ENCODE results near the gene UNC45A.

UNC45A gene

GRCh38 chr15:90942354-90943120 lies 7.5 kb downstream of the UNC45A start:
- TF ChIP-seq CTCF (IDR thresholded peaks at IDR 0.05) = no peak

DNA sequence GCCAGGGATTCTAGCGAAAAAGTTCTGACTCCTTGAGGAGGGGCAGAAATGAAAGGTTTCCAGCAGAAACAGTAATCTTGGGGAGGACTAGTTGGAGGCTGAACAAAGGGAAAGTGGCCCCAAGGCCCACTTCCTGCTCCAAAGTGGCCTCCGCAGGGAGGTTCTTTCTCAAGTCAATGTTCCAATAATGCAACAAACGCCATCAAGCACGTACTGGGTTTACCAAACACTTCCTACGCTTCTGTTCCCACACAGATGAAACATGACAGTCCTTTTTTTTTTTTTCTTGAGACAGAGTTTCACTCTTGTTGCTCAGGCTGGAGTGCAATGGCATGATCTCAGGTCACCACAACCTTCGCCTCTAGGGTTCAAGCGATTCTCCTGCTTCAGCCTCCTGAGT lies 10.0 kb downstream of the UNC45A start:
- no peak for TF ChIP-seq CTCF (IDR thresholded peaks at IDR 0.05)

- TF ChIP-seq CTCF (IDR thresholded peaks at IDR 0.05) = no peak
Observed at GRCh38 chr15:90946538-90946937, 11.5 kb downstream of the UNC45A start.

DNA sequence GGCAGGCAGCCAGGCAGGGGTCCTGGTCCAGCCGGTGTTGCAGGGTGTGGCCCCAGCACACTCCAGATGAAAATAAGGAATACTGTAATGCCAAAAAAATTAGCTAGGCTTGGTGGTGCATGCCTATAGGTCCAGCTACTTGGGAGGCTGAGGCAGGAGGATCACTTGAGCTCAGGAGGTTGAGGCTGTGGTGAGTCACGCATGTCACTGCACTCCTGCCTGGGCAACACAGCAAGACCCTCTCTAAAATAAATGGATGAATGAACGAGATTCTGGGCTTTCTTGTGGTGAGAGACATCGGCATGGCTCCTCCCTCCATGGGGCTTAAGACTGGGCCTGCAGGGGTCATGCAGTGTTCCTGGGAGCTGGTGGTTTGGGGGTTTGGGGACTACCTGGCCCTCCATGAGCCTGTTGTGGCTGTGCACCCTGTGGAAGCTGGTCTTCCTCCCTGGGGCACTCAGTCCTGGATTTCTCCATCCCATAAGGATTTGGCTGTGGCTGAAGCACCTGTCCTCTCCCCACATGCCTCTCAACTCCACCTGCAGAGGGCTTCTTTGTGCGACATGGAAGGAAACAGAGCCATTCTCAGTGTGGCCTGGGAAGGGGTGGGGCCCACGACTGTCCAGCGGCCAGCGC lies 12.0 kb downstream of the UNC45A start:
- TF ChIP-seq CTCF (IDR thresholded peaks at IDR 0.05) = no peak

DNA sequence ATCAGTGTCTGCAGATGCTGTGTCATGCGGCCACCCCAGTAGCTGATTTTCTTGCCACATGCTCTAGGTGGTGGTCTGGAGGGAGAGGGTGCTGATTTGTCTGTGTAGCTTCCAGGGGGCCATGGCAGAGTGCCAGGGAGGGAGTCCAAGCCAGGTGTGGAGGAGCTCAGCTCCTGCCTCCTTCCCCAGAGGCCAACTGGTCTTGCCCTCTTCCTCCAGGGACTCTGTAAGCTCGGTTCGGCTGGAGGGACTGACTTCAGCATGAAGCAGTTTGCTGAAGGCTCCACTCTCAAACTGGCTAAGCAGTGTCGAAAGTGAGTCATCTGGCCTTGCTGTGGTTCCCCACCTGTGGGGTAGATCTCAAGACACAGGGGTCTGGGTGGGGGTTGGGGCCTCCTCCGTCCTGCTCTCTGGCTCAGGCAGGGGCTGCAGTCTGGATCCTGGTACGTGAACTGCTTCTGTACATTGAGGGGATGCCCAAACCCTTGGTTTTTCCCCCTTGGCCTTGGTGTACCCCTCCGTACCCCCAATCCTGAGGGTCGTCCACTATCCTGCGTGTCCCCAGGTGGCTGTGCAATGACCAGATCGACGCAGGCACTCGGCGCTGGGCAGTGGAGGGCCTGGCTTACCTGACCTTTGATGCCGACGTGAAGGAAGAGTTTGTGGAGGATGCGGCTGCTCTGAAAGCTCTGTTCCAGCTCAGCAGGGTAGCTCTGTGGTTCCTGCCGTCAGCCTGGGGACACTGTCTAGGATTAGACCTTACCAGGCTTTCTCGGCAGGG lies 12.7 kb downstream of the UNC45A start:
- no peak for TF ChIP-seq CTCF (IDR thresholded peaks at IDR 0.05)

- no peak for TF ChIP-seq CTCF (IDR thresholded peaks at IDR 0.05)
Observed at GRCh38 chr15:90948506-90948905, 13.4 kb downstream of the UNC45A start.

DNA sequence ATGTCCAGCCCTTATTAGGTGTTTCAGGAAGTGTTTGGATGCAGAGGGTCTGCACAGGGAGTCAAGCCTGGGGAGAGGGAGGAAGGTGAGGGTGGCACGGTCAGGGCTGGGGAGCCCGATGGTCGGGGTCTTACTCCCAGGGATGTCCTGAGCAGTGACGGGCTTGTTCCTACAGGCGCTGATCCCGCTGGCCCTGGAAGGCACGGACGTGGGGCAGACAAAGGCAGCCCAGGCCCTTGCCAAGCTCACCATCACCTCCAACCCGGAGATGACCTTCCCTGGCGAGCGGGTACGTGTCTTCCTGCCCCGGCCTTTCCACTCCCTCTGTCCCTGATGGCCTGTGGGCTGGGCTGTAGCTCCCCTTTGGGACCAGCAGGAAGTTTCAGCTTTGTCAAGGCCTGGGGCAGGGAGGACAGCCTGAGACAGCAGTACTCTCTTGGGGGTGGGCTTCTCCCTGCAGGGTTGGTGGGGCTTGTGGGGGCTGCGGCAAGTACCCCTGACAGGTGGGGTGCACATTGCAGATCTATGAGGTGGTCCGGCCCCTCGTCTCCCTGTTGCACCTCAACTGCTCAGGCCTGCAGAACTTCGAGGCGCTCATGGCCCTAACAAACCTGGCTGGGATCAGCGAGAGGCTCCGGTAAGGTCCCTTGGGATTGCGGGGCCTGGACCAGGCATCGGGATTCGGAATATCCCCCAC lies 15.0 kb downstream of the UNC45A start:
- no peak for TF ChIP-seq CTCF (IDR thresholded peaks at IDR 0.05)

Data from LNCAP (cell line).